H1 (cell line): Measurements from ENCODE around the gene RTKN. TPM values are rescaled to one million over a fixed set of nuclear protein-coding genes. Genes with fewer than 3 reads are reported as not detected.

Experiments
- CHD2 ChIP-seq: IDR thresholded peaks from 2 replicates; pipeline ENCODE4 v1.6.1; 2012; ENCODE audit warnings: low read length, improper control_type of control experiment
- EP300 ChIP-seq, 2 experiments: IDR thresholded peaks; 1 replicate in 1 of 2; 2 replicates in 1 of 2; pipeline ENCODE4 v1.6.1; 2011 to 2012; ENCODE audit warnings: low read depth in 2 of 2, low read length in 2 of 2, mild to moderate bottlenecking in 2 of 2, borderline replicate concordance in 1 of 2, inconsistent platforms in 1 of 2, moderate library complexity in 1 of 2
- HDAC6 ChIP-seq: IDR thresholded peaks from one replicate; pipeline ENCODE4 v1.7.1; 2012; ENCODE audit warnings: low read depth, mild to moderate bottlenecking, inconsistent platforms, low read length, moderate library complexity
- JUND ChIP-seq: IDR thresholded peaks from 2 replicates; pipeline ENCODE4 v1.6.1; 2011; ENCODE audit warnings: mild to moderate bottlenecking, improper control_type of control experiment, low read length
- KDM4A ChIP-seq: IDR thresholded peaks from one replicate; pipeline ENCODE4 v1.7.1; 2012; ENCODE audit warnings: low read depth, mild to moderate bottlenecking, moderate library complexity, low read length, inconsistent platforms; ENCODE audit not compliant: severe bottlenecking
- MAX ChIP-seq: IDR thresholded peaks from 2 replicates; pipeline ENCODE4 v1.6.1; 2012; ENCODE audit warnings: inconsistent platforms
- PHF8 ChIP-seq: fragments of 200-600 bp; sonication (generic); conservative IDR thresholded peaks from 2 replicates; pipeline ENCODE4 v1.7.1; 2012; ENCODE audit warnings: low read depth, mild to moderate bottlenecking, inconsistent platforms, low read length, moderate library complexity
- POU5F1 ChIP-seq: IDR thresholded peaks from 2 replicates; pipeline ENCODE4 v1.6.1; 2011; ENCODE audit warnings: low read depth, mild to moderate bottlenecking, low read length, moderate library complexity
- RFX5 ChIP-seq: IDR thresholded peaks from 2 replicates; pipeline ENCODE4 v1.6.1; 2011; ENCODE audit warnings: low read depth, low read length, improper control_type of control experiment, borderline replicate concordance
- SAP30 ChIP-seq: fragments of 300-600 bp; sonication (generic); IDR thresholded peaks from 2 replicates; pipeline ENCODE4 v1.7.1; 2012; ENCODE audit warnings: low read length, moderate library complexity, mild to moderate bottlenecking, inconsistent platforms; ENCODE audit not compliant: insufficient read depth, insufficient replicate concordance
- TBP ChIP-seq: IDR thresholded peaks from 2 replicates; pipeline ENCODE4 v1.6.1; 2011; ENCODE audit warnings: low read depth, low read length, improper control_type of control experiment
- polyA plus RNA-seq, 7 experiments: library from polyadenylated mRNA; depleted of rRNA in 3 of 7; stranded (reverse) in 5 of 7; unstranded in 2 of 7; fragments of >200 nt in 5 of 7; fragments of 200-250 nt in 2 of 7; gene quantifications; 1 replicate in 5 of 7; 2 replicates in 1 of 7; 4 replicates in 1 of 7; pipeline versions ENCODE4 v1.2.1 to v1.2.3, GENCODE V29; 2011 to 2013; ENCODE audit warnings: missing spikeins in 2 of 7, mixed read lengths in 2 of 7
- total RNA-seq: library from RNA; stranded (reverse); fragmentation: NEBNext Ultra II Directional; extraction: Animal tissue kit (Norgen Biotek cat#: 25700); gene quantifications from 2 replicates; pipeline ENCODE4 v1.2.1, GENCODE V29; 2021

RTKN gene
- total and polyA plus RNA-seq, 2 of the 8 experiments (the other 6 are each of a cell fraction or from before 2014, with no cell fraction given), result 40.2 to 54.1 TPM

- no peak for TF ChIP-seq MAX
- TF ChIP-seq KDM4A, result no peak
- TF ChIP-seq PHF8, result no peak
- no peak for TF ChIP-seq JUND
- no peak for TF ChIP-seq TBP
- TF ChIP-seq EP300 (IDR thresholded peaks at IDR 0.05; ENCODE audit: borderline replicate concordance in 1 of 2, low read depth in 2 of 2, low read length in 2 of 2), result no peak
- no peak for TF ChIP-seq SAP30
- TF ChIP-seq HDAC6, result no peak
- TF ChIP-seq RFX5, result no peak
- TF ChIP-seq CHD2, result no peak
- no peak for TF ChIP-seq POU5F1
Measured at GRCh38 chr2:74414881-74415761, 26.6 kb downstream of the RTKN start (continued).
